Esophagus muscularis mucosa (tissue), 3 donors: ENCODE data around the gene PSMD9.

ENCODE experiments used
- CTCF ChIP-seq, 3 experiments: fragments of 200-600 bp in 2 of 3; fragments of 450-650 bp in 1 of 3; sonication (generic) in 2 of 3; IDR thresholded peaks; one replicate each; pipeline ENCODE4 v1.5.1; 2017 to 2019; ENCODE audit warnings: antibody characterized with exemption in 3 of 3, mild to moderate bottlenecking in 2 of 3, moderate library complexity in 1 of 3
- POLR2A ChIP-seq: fragments of 450-650 bp; IDR thresholded peaks from one replicate; pipeline ENCODE4 v1.6.1; 2017; ENCODE audit warnings: antibody characterized with exemption, moderate library complexity, mild to moderate bottlenecking, low read depth
- POLR2AphosphoS5 ChIP-seq, 2 donors: sonication (generic); formaldehyde crosslinking; IDR thresholded peaks; one replicate each; pipeline ENCODE4 v1.6.1; 2017; ENCODE audit warnings: antibody characterized with exemption in 2 of 2

- TF ChIP-seq POLR2A (no peak), CTCF (IDR thresholded peaks at IDR 0.05) (no peak), POLR2AphosphoS5 (IDR thresholded peaks at IDR 0.05) (no peak)
These were observed 28.1 kb downstream of the PSMD9 start for GRCh38 chr12:121916719-121917118.
